Measurements from ENCODE around the gene LYL1. TPM values are rescaled to one million over a fixed set of nuclear protein-coding genes. Genes with fewer than 3 reads are reported as not detected.

The LYL1 gene
- total RNA-seq, 1 experiment from 2014 or later, result 0.63 TPM

- Mint-ChIP-seq H3K27me3 (ENCODE audit: low read depth) (peaks cover 33% of the 10 kb centered on the region), H3K9me3 (peaks cover 0 to 7% of the 10 kb centered on the region in 2 experiments; a peak in 3 of 5 replicates), H3K4me3 (no peak overlapping the region), H3K36me3 (ENCODE audit: insufficient read depth in 1 of 3, low read depth in 3 of 3) (peaks cover 9 to 11% (median 10%) of the 10 kb centered on the region in 3 experiments), H3K27ac (peak overlapping the region in 1 of 3 experiments; percentile 92; a peak in 1 of 7 replicates), H3K4me1 (peaks cover 7 to 11% of the 10 kb centered on the region in 2 experiments)
- WGBS (ENCODE audit: extremely low coverage, insufficient read length, low lambda C conversion rate), result no CpG with 5 or more reads among the region's 33 CpGs
- H2BK15ac ChIP-seq (ENCODE audit: low read depth, low read length), result no peak overlapping the region
- no peak overlapping the region for H4K5ac ChIP-seq (ENCODE audit: insufficient read length, low read depth, low read length)
- H2AFZ ChIP-seq (ENCODE audit: low read length), result no peak overlapping the region
- no peak overlapping the region for H4K91ac ChIP-seq (ENCODE audit: insufficient read length, low read depth, low read length)
- no peak overlapping the region for H3K27ac ChIP-seq (ENCODE audit: insufficient read length, low read depth, low read length)
- no peak overlapping the region for H3K4ac ChIP-seq (ENCODE audit: low read depth, low read length)
- no peak overlapping the region for H2BK12ac ChIP-seq (ENCODE audit: insufficient read length, low read depth, low read length)
- no peak overlapping the region for H3K9ac ChIP-seq (ENCODE audit: extremely low read depth, insufficient read length, low read length)
- no peaks in the 10 kb centered on the region for H3K9me3 ChIP-seq (ENCODE audit: control insufficient read depth, low read depth, low read length)
- no peak overlapping the region for H3K56ac ChIP-seq (ENCODE audit: insufficient read length, low read depth, low read length)
- H3K4me2 ChIP-seq (ENCODE audit: insufficient read depth, insufficient read length, low read length), result no peak overlapping the region
- H3K79me1 ChIP-seq (ENCODE audit: insufficient read depth, low read depth, low read length, poor library complexity, severe bottlenecking), result no peaks in the 10 kb centered on the region
- DNase-seq, result peak; percentile 69
- no peak overlapping the region for H2BK5ac ChIP-seq (ENCODE audit: insufficient read length, low read length)
- H4K20me1 ChIP-seq (ENCODE audit: control insufficient read depth, insufficient read depth, insufficient read length), result peaks cover 3% of the 10 kb centered on the region
- H3K23me2 ChIP-seq (ENCODE audit: insufficient read length, low read depth, low read length, poor library complexity, severe bottlenecking), result no peaks in the 10 kb centered on the region
- H2BK20ac ChIP-seq (ENCODE audit: low read depth, low read length, poor library complexity, severe bottlenecking), result no peak overlapping the region
- H3K23ac ChIP-seq (ENCODE audit: insufficient read length, low read depth, low read length), result no peak overlapping the region
- H3K14ac ChIP-seq (ENCODE audit: insufficient read depth, low read length), result no peak overlapping the region; the same call in 1 of the 2 replicates
- peaks cover 12% of the 10 kb centered on the region; the same call in 1 of the 2 replicates for H3K27me3 ChIP-seq (ENCODE audit: insufficient read depth, low read length)
- no peaks in the 10 kb centered on the region for H3K79me2 ChIP-seq (ENCODE audit: insufficient read depth, low read length)
- no peak overlapping the region for H2BK120ac ChIP-seq (ENCODE audit: low read depth, low read length, poor library complexity, severe bottlenecking)
- TF ChIP-seq, protein P1, sequence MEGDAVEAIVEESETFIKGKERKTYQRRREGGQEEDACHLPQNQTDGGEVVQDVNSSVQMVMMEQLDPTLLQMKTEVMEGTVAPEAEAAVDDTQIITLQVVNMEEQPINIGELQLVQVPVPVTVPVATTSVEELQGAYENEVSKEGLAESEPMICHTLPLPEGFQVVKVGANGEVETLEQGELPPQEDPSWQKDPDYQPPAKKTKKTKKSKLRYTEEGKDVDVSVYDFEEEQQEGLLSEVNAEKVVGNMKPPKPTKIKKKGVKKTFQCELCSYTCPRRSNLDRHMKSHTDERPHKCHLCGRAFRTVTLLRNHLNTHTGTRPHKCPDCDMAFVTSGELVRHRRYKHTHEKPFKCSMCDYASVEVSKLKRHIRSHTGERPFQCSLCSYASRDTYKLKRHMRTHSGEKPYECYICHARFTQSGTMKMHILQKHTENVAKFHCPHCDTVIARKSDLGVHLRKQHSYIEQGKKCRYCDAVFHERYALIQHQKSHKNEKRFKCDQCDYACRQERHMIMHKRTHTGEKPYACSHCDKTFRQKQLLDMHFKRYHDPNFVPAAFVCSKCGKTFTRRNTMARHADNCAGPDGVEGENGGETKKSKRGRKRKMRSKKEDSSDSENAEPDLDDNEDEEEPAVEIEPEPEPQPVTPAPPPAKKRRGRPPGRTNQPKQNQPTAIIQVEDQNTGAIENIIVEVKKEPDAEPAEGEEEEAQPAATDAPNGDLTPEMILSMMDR (conservative IDR thresholded peaks at IDR 0.05), result peak; percentile 89
- no peaks in the 10 kb centered on the region for H3K4me1 ChIP-seq (ENCODE audit: insufficient read depth, low read length)
- no peak overlapping the region for H3T11ph ChIP-seq (ENCODE audit: low read length)
- H2AK5ac ChIP-seq (ENCODE audit: insufficient read length, low read length), result no peak overlapping the region
- no peak overlapping the region for H4K8ac ChIP-seq (replicated peaks; ENCODE audit: insufficient read length, low read depth, low read length)
- H3K18ac ChIP-seq (ENCODE audit: insufficient read length, low read depth, low read length), result no peak overlapping the region
Measured at GRCh38 chr19:13104360-13104847, 1.7 kb upstream of the LYL1 start.

Measured in H9 (cell line).